PFSK-1 (cell line): Measurements from ENCODE around the gene CLEC2L.

Experiments
- FOXP2 ChIP-seq: optimal IDR thresholded peaks from 2 replicates; pipeline ENCODE3; 2011; ENCODE audit warnings: borderline replicate concordance, control low read depth, inconsistent platforms; ENCODE audit not compliant: insufficient read depth; ENCODE audit errors: extremely low read length, extremely low read depth
- POLR2AphosphoS5 ChIP-seq: IDR thresholded peaks from 2 replicates; pipeline ENCODE4 v1.6.1; 2012; ENCODE audit warnings: low read depth, mild to moderate bottlenecking, control low read depth, low read length, moderate library complexity
- SIN3A ChIP-seq: IDR thresholded peaks from 2 replicates; pipeline ENCODE4 v1.6.1; 2012; ENCODE audit warnings: mild to moderate bottlenecking, low read length, moderate library complexity, borderline replicate concordance; ENCODE audit not compliant: insufficient read depth
- TAF1 ChIP-seq: IDR thresholded peaks from 2 replicates; pipeline ENCODE4 v1.6.1; 2012; ENCODE audit warnings: low read length, control low read depth, borderline replicate concordance; ENCODE audit not compliant: insufficient read depth
- TF ChIP-seq, protein P1 (sequence below), 2 experiments: IDR thresholded peaks; 2 replicates each; pipeline versions ENCODE4 v1.6.1 to v1.8.0; 2011 to 2012; ENCODE audit warnings: low read depth in 2 of 2, low read length in 2 of 2, control low read depth in 1 of 2, inconsistent platforms in 1 of 2, mild to moderate bottlenecking in 1 of 2, moderate library complexity in 1 of 2; ENCODE audit not compliant: insufficient read depth in 1 of 2

The CLEC2L gene

GRCh38 chr7:139515266-139515665 is 8.2 kb upstream of the CLEC2L start:
- no peak for TF ChIP-seq TAF1
- TF ChIP-seq, protein P1, sequence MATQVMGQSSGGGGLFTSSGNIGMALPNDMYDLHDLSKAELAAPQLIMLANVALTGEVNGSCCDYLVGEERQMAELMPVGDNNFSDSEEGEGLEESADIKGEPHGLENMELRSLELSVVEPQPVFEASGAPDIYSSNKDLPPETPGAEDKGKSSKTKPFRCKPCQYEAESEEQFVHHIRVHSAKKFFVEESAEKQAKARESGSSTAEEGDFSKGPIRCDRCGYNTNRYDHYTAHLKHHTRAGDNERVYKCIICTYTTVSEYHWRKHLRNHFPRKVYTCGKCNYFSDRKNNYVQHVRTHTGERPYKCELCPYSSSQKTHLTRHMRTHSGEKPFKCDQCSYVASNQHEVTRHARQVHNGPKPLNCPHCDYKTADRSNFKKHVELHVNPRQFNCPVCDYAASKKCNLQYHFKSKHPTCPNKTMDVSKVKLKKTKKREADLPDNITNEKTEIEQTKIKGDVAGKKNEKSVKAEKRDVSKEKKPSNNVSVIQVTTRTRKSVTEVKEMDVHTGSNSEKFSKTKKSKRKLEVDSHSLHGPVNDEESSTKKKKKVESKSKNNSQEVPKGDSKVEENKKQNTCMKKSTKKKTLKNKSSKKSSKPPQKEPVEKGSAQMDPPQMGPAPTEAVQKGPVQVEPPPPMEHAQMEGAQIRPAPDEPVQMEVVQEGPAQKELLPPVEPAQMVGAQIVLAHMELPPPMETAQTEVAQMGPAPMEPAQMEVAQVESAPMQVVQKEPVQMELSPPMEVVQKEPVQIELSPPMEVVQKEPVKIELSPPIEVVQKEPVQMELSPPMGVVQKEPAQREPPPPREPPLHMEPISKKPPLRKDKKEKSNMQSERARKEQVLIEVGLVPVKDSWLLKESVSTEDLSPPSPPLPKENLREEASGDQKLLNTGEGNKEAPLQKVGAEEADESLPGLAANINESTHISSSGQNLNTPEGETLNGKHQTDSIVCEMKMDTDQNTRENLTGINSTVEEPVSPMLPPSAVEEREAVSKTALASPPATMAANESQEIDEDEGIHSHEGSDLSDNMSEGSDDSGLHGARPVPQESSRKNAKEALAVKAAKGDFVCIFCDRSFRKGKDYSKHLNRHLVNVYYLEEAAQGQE (IDR thresholded peaks at IDR 0.05; ENCODE audit: insufficient read depth in 1 of 2, low read depth in 2 of 2, low read length in 2 of 2), result no peak
- TF ChIP-seq POLR2AphosphoS5, result no peak
- TF ChIP-seq FOXP2, result no peak
- TF ChIP-seq SIN3A, result no peak

GRCh38 chr7:139521439-139521838 is 2.0 kb upstream of the CLEC2L start:
- no peak for TF ChIP-seq POLR2AphosphoS5
- TF ChIP-seq, protein P1 (IDR thresholded peaks at IDR 0.05; ENCODE audit: insufficient read depth in 1 of 2, low read depth in 2 of 2, low read length in 2 of 2), result no peak
- no peak for TF ChIP-seq TAF1
- TF ChIP-seq SIN3A, result no peak
- no peak for TF ChIP-seq FOXP2

DNA sequence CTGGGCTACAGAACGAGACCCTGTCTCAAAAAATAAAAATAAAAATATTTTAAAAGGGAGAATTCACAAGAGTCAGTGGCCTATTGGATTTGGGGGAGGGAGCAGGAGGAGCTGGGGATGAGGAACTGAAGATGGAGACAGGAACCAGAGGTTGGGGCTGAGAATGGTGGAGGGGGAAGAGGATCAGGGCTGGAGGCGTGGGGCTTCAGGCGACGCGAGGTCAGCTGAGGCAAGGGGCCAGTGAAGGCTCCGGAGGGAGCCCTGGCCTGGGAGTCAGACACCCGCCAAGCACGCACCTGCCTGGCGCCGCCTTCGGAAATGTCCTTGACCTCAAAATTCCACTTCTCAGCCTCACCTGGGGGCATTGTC is 671 bp upstream of the CLEC2L start:
- TF ChIP-seq TAF1 (no peak), SIN3A (no peak)
- TF ChIP-seq, protein P1 (IDR thresholded peaks at IDR 0.05; ENCODE audit: insufficient read depth in 1 of 2, low read depth in 2 of 2, low read length in 2 of 2), result no peak

DNA sequence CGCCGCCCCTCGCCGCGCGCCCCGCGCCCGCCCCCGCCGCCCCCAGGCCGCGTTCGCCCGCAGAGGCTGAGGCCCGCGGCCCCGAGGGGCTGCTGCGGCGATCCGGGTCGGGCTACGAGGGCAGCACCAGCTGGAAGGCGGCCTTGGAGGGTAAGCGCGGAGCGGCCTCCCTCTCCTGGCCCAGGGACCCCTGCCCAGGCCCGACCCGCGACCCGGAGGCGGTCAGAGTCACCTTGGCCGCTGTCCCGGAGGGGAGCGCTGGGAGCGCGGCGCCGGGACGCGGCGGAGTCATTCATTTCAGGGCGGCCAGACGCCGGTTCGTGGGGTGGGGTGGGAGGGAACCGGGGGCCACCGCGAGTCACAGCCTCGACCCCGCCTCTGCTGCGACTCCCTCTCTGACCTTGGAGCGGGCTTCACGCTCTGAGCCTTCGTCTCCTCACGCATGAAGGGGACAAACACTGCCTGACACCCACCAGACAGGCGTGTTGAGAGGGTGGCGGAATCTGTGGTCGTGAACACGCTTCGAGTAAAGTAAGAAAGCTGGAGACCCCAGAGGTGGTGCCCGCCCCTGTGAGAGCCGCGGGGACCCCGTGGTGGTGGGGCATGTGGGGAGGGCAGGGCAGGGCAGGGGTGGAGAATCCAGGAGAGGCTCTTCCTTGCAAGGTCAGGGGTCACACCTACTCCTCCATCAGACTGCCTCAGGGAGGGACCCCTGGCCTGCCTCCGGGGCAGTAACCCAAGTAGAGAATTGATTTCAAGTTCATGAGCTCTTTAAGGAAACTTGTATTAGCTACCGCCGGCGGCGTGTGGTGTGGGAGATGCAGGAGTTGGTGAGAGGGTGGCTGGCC is 707 bp downstream of the CLEC2L start:
- TF ChIP-seq POLR2AphosphoS5, result no peak
- TF ChIP-seq, protein P1 (IDR thresholded peaks at IDR 0.05; ENCODE audit: insufficient read depth in 1 of 2, low read depth in 2 of 2, low read length in 2 of 2), result no peak
- no peak for TF ChIP-seq TAF1
- no peak for TF ChIP-seq FOXP2
- TF ChIP-seq SIN3A, result no peak

GRCh38 chr7:139525239-139525638 is 1.8 kb downstream of the CLEC2L start:
- TF ChIP-seq, protein P1 (IDR thresholded peaks at IDR 0.05; ENCODE audit: insufficient read depth in 1 of 2, low read depth in 2 of 2, low read length in 2 of 2), result no peak
- TF ChIP-seq FOXP2 (no peak), SIN3A (no peak), POLR2AphosphoS5 (no peak), TAF1 (no peak)
